Esophagus squamous epithelium (tissue), 4 donors: Measurements from ENCODE around the gene ANKRD11.

Source experiments
- CTCF ChIP-seq, 6 experiments: fragments of 450-650 bp in 4 of 6; fragments of 200-600 bp in 2 of 6; sonication (generic) in 2 of 6; IDR thresholded peaks; one replicate each; pipeline ENCODE4 v1.5.1; 2016 to 2019; ENCODE audit warnings: antibody characterized with exemption in 6 of 6, mild to moderate bottlenecking in 4 of 6, moderate library complexity in 4 of 6
- POLR2A ChIP-seq, 4 donors: fragments of 450-650 bp; IDR thresholded peaks; one replicate each; pipeline ENCODE4 v1.6.1; 2017; ENCODE audit warnings: antibody characterized with exemption in 4 of 4, mild to moderate bottlenecking in 4 of 4, moderate library complexity in 3 of 4

DNA sequence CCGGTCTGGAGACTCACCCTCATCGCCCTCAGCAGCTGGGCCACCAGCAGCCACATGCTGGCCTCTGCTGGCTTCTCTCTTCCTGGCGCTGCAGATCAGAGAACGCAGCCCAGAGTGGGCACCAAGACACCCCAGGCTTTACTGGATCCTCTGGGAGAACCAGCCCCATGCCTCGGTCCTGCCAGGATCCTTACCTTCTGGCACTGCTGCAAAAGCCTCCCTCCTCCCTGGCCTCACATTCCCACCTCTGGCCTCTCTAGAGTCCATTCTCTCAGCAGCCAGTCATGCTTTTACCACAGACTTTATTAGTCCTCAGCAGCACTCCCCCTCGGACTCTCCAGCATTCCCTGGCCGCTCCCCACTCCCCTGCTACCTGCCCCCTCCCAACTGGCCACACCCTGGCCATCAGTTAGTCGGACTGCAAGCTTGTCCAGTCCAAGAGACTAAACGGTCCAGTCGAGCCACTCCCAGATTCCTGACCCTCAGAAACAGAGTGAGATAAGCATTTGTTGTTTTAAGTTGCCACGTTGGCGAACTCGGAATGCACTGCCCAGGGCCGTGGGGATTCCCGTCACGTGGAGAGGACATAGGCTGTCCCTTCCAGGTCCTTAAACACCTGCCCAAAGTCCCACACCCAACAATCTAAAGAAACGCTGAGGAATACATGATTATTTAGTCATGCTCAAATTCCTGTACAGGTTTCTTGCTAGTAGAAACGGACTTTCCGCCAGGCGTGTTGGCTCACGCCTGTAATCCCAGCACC, 11.9 kb upstream of the ANKRD11 start:
- TF ChIP-seq CTCF (IDR thresholded peaks at IDR 0.05) (no peak), POLR2A (IDR thresholded peaks at IDR 0.05) (no peak)
